ENCODE results near the gene NPB.

Gene NPB

DNA sequence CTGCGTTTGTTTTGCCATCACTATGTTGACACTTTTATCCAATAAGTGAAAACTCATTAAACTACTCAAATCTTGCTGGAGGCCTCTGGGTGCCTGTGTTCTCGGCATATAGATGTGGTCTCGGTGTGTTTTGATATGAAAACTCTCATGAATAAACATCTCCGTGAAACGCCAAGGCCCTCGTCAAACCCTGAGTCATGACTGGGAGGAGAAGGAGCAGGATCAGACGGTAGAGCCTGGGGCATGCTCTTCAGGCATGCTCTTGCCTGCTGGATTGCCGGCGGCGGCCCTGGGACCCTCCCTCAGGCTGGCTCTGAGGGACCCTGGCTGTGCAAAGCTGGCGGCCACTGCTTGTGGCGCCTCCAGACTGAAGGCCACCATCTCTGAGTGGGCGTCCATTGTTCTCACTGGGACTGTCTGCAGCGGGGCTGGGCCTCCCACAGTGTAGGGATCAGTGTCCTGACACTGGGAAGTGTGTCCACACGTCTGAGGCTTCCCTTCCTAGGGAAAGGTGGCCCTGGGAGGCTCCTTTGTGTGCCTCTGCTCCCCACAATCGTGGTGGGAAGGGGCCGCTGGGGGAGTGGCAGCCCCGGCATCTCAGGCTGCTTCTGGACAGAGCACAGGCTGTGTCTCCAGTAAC, 1.7 kb upstream of the NPB start:
- no peak for DNase-seq

DNA sequence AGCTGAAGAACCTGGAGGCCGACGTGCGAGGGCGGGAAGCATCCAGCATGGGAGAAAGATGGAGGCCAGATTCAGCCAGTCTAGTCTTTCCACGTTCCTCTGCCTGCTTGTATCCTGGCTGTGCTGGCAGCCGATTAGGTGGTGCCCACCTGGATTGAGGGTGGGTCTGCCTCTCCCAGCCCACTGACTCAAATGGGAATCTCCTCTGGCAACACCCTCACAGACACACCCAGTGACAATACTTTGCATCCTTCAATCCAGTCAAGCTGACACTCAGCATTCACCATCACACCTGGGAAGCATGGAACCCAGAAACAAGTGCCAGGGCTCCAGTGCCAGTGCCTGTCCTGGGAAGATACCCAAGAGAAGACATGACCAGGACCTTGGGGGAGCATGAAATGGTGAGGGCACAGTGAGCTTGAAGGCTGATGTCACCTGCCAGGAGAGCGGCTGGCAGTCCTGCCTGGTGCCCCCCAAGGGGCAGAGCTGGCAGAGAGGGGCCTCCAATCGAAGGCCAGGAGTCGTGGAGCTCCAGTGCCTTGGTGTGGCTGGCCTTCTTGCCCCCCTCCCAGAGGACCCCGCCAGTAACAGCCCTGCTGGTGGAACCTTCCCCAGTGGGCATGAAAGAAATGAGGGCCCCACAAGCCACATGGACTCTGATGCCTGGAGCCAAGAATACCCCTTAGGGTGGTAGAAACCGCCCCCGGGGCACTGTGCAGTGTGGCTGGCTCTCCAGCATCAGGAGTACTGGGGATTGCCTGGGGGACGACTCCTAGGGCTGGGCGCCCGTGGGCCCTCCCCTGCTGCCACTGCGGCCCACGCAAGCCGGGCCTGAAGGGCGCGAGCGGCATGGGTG, 643 bp upstream of the NPB start:
- DNase-seq, result no peak

DNA sequence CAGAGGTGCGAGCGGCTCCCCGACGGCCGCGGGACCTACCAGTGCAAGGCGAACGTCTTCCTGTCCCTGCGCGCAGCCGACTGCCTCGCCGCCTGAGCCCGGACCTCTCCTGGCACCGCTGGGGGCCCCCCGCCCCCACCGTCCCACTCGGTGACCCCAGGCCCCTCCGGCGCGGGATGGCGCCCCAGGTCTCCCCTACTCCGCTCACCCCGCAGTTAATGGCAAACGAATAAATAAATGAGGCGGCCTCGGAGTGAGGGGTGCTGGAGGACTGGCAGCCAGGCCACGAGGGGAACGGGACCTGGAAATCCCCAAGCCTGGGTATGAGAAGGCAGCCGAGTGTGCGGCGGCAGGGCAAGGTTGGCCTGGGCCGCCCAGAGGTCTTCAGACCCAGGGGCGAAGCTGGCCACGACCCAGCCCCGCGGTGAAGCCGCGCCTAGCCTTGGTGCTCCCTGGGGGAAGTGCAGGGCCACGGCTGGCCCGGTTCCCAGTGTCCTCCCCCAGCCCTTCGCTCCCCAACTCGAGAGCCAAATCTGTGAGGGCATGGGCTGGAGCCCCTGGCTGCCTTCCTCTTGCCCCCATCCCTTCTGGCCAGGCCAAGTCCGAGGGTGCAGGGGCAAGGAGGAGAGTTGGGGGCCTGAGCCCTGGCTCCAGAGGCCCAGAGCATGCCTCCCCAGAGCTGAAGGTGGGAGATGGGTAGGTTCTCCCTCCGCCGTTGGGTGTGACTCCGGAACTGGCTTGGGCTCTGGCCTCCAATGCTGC, 796 bp downstream of the NPB start:
- DNase-seq, result no peak

DNA sequence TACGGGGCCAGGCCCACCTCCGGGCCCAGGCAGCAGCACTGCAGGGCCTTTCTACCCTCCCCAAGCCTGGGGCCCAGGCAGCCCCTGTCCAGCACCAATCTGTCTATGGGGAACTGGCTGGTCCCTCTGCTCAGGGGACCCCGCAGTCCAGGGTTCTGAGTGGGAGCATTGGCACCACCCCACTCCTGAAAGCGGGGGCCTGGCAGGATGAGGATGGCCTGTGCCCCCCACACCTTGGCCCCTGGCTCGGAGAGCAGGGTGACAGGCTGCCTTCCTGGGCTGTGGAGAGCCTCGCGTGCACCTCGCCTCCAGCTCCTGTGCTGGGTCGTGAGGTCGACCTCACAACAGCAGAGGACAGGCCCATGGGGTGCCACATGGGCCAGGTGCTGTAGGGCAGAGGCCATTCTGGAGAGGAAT, 1.4 kb downstream of the NPB start:
- no peak for DNase-seq

DNA sequence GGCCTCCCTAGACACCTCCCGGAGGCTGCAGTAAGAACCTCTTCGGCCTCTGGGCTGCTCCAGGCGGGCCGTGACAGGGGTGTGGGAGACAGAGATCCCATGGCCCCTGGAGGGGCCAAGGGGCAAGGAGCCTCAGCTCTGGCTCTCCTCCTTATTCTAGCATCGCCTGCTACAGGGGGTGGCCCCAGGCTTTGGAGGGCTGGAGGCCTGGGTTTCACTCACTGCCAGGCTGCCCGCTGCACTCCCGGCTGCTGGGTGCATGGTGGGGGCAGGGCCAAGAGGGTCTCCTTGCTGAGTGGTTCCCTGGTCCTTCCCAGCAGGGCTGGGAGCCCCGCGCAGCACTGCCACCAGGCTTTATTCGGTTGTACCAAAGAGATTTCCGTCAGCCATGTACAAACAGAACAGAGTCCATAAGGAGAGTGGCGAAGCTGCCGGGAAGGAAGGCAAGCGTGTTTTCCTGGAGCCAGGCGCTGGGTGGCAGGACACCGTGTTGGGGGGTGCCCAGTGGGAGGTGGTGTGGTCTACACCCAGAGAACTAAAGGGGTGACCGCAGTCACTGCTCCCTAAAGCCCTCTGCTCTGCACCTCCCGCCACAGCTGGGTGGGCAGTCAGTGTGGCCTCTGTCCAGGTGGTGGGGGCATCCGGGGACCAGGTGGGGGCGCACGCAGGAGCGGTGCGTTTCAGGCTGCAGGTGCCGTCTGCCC, 2.0 kb downstream of the NPB start:
- no peak for DNase-seq

DNA sequence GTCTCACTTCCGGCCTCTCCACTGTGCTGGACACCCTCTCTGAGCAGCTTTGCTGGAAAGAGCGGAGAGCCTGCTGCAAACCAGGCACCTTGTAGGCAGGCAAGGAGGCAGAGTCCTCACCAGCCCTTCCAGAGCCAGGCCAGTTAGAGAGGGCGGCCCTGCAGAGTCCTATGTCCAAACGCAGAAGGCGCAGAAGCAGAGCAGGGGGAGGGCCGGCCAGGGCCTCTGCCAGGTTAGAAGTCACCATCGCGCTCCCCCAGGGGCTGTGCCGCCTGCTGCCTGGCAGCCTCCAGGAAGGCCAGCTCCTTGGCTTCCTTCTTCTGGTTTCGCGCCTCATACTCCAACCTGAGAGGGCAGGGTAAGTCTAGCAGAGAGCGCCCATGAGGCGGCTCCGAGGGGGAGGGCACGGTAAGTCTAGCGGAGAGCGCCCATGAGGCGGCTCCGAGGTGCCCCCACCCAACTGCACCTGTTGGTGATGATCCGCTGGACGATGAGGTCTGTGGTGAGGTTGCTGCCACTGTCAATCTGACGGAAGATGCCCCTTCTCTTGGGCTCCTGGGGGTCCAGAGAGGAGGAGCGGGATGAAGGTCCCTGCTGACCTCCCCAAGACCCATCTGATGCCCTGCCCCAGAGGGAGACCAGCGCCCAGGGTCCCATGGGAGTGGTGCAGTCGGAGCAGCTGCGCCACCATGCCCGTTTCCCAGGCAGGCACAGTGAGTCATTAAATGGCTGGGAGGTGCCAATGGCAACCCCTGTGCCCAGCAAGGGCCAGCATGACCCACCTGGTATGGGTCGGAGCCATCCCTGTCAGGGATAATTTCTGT, 2.8 kb downstream of the NPB start:
- DNase-seq, result no peak

DNA sequence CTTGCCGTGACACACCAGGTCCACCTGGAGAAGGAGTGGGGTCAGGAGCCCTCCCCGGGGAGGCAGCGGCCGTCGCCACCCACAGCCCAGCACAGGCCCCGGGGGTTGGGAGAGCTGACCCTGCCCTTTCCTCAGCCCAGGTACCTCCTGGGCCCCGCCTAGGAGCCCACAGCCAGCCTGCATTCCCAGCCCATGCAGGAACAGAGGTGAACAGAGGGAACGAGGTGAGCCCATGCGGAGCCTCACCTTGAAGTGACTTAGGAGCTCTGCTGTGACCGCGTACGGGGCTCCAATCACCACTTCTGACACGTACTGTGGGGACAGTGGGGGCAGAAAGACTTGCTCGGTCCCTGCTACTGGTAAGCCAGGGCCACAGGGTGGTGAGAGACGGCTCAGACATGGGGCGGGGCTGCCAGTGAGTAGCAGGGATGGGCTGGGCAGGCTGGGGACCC, 3.4 kb downstream of the NPB start:
- no peak for DNase-seq

DNA sequence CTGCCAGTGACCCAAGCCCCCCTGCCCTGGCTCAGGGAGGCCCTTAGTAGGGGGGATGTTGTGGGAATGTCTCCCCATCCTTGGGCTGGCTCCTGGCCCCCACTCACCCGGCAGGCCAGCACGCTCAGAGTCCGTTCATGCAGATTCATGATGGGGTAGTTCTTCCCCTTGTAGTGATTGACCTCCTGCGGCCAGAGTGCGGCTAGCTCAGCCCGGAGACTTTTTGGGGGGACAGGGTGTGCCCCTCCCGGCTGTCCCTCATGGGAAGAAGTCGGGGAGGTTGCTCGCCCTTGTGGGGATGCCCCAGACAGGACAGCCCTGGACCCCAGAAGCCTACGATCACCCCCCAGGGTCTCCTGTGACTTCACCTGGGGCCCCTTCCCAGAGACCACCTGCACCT, 4.0 kb downstream of the NPB start:
- DNase-seq, result no peak

DNA sequence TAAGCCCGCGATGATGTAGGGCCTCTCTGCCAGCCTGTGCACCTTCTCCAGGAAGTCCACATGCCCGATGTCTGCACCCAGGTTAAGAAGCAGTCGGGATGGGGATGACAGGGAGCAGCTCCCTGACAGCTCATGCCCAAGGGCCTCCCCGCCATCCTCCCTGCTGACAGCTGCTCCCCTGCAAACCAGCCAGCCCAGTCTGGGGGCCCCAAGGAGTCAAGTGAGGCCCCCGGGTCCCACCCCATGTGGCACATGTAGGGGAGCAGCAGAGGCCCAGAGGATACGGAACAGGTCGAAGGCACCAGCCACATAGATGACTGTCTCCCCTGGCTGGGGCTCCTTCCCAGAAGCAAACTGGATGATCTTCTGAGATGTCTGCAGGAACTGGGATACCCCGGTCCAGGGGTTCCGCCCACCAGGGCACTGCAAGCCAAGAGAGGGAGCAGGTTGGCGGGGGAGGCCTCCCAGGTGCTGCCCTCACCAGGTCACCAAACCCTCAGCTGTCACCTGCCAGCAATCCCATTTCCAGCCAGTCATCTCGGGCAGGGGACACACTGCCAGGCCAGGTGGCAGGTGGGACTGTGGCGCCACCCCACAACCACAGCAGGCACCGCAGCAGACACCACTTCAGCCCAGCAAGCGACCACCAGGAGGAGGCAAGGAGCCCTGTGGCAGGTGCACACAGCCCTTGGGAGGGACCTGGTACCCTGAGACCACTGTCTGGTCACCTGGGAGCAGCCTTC, 4.6 kb downstream of the NPB start:
- DNase-seq, result no peak

DNA sequence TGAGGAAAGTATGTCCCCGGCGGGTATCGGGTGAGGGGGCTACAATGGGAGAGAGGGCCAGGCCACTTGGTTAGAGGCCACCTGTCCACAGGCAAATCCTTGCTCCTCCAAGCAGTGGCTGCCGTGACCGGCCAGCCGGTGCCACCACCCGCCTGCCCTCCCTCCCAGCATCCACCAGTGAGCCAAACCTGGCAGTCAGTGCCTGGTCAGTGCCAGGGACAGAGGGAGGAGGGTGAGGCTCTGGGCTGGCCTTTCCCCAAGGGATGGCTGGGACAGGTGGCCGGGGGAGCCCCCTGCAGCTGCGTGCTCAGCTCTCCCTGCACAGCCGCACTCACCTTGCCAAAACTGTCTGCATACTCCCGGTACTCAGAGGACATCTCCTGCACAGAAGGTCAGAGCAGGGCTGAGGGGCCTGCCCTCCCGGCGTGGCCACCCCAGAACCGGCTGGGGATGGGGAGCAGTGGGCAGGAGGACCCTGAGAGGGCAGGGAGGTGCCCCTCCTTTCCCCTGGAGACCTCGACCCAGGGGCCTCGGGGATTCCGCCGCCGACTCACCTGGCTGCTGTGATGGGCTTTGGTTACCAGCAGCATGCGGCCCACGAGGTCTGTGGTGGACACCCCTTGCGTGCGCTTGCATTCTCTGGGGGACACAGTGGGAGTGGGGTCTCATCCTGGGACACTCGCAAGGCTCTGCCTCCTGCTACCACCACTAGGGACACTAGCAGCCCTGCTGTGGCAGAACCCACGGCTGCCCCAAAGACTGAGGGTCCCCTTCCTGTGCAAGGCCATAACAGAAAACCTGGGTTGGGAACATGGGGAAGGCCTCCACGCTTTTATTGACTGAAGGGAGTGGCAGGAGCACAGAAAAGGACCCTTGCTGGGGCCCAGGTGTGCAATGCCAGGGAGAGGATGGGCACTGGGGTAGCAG, 5.4 kb downstream of the NPB start:
- DNase-seq, result no peak

DNA sequence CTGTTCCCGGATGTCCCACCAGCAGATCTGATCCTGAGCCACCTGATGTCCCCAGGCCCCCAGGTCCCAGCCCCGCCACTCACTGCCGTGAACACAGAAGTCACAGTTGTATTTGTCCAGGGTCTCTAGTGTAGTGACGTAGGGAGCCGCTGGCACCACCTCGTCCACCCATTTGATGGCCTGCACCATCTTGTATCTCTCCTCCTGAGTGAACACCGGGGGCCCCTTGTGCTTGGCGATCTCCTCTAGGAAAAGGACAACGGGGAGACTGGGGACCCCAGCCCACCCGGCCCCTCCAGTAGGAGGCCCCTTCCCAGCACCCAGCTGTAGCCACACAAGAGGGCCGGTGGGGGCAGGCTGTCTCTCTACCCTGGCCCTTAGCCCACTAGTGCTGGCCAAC, 6.8 kb downstream of the NPB start:
- no peak for DNase-seq

DNA sequence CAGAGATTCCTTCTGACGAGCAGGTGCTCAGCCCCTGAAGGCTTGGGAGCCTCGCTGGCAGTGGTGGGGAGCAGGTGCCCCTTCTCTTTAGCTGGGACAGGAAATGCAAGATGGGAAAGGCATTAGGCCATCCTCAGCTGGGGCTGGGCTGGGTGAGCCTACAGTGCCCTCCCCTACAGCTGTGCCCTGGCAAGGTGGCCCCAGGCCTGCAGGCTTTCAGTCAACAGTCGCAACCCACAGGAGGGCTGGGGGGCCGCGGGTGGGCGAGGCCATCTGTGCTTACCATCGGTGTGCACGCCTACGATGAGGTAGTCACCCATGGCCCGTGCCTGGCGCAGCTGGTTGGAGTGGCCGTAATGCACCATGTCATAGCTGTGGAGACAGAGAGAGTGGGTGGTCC, 7.2 kb downstream of the NPB start:
- no peak for DNase-seq

DNA sequence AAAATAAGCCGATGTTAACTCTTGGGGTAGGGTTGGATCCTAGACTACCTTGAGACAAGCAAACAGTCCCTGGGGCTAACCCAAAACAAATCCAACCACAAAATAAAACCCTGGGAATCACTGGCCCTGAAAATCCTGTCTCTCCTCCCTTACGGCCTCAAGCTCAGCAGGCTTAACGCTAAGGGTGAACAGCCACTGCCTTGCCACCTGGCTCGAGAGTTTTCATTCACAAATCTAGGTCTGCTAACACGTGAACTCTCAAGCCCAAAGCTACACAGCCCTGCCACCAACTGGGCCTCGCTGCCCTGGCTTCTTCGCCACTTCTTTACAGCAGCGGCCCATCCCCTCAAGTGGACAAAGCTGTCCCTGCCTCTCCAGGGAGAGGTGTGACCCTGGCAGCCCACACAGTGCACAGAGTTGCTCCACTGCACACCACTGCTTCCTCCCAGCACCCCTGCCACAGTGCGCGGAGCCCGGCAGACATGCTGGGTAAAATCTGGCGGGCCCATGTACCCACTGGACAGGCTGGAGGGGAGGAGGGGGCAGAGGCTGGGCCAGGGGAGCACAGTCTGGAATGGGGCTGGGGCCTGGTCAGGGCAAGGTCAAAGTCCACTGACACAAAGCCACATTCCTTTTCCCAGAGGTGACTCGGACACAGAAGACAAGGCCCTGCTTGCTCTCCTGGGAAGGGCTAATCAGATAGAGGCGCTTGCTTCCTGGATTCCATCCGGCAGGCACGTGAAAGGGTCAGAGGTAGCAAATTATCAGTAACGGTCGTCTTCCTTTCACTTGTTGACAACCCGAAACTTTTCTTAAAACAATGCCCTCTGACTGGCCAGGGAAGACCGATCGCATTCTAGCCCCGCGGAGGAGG, 8.2 kb downstream of the NPB start:
- DNase-seq, result no peak

DNA sequence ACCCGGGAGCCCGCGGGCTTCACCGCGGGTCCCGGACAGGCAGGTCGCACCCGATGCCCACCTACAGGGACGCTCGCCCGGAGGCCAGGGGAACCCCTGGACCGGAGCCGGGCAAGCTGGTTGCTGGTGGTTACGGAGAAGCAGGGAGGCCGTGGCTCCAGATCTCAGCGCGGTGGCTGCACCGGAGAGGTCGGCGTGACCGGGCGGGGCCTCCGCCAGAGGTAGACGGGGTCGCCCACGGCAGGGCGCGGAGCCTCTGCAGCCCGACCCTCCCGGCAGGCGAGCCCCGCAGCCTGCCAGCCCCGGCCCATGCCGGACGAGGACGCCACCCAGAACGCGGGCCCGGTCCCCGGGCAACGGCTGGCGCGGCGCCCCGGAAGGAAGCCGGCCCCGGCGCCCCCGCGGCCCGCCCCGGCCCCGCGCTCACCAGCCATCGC, 8.8 kb downstream of the NPB start:
- DNase-seq, result no peak

DNA sequence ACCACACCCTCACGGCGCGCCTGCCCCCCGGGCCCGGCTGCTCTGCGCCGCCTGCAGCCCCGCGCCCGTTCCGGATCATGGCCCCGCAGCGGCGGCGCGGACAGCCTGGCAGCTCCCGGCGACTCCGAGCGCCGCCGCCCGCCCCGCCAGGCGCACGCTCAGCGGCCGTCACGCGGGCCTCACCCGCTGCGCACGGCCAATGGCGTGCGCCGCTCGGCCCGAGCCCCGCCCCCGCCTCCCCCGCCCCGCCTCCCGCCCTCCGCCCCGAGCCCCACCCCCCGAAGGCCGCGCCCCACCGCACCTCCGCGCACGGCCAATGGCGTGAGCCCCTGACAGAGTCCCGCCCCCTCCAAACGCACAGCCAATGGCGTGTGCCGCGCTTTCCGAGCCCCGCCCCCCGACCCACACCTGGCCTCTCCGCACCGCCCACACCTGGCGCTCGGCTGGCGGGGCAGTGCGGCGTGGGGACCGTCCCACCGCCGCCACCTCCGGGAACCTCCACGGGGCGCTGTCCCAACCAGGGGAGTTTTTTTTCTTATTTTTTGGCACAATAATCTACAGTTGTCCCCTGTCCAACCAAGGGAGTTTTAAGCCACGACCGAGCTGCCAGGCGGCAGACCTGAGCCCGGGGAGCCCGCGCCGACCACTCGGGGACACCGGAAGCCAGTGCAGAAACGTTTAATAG, 9.4 kb downstream of the NPB start, which contains the start of gene PCYT2:
PCYT2 (minus strand) TSS at position 123 of the 685 bp plus-strand sequence; CDS start at position 79, 44 bp downstream.
- DNase-seq, result peak; percentile 42 to 93

DNA sequence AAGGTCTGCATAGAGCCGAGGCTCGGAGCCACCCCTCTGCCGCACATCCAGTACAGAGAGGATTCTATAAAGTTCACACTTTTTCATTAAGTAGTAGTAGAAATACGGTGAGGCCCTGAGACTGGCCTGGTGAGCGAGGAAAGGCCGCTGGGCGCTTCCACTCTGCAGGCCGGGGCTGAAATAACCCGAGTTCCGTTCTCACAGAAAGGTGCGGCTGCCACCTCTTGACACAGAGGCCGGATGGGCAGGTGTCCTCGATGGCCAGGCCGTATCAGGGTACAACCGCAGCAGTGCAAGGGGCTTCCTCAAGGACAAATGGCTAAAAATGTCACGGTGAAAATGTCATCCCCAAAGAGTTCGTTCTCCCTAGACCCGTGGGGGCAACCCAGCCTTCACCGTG, 9.9 kb downstream of the NPB start:
- DNase-seq, result no peak

DNA sequence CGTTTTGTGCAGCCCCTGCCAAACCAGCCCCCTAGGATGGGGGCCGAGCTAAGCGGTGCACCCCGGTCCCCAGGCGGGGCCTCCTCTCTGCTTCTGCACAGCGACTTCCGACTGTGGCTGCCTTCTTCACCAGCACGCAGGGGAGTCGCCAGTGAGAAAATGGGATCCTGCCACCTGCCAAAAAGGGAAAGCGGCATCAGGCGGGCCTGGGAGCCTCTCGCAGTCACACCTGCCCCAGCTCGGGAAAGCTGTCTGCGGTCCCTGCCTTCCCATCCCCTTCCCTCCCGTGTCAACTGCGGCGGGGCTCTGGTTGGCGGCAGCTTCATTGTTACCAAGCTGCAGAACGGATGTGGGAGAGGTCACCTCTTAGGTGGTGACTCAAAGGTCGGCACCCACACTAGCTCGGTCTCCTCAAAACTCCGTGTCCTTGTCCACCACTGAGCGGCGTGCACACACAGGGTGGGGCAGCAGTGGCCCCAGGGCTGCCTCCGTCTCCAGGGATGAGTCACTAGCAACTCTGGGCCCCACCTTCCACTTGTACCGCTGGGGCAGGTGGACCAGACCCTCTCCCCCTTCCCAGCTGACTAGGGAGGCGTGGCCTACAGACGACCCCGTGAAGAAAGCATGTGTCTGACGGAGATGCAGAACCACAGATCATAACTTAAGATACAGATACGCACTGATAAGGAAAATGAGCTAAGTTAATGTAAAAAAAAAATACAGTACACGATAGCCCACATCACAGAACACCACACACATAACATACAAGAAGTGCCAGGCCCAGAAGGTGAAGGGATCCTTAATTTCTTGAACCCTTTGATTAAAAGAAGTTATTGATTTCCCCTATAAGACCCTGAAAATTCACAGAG, 10.6 kb downstream of the NPB start:
- no peak for DNase-seq

Data from NCI-H187 (cell line).